HG03095 (cell line): ENCODE measurements around the gene OSBPL7.

Experiments used
- ATAC-seq: cut with Tn5 transposase; IDR thresholded peaks from one replicate; pipeline ENCODE4 v1.9.1; 2021; ENCODE audit warnings: moderate library complexity; ENCODE audit not compliant: unreplicated experiment

The OSBPL7 gene

GRCh38 chr17:47847341-47848197 is 26.0 kb upstream of the OSBPL7 start:
- no peak for ATAC-seq

- ATAC-seq: no peak
Measured at GRCh38 chr17:47846716-47847340, 25.2 kb upstream of the OSBPL7 start.

GRCh38 chr17:47845716-47846075 is 24.1 kb upstream of the OSBPL7 start:
- ATAC-seq: no peak

GRCh38 chr17:47844814-47845715 is 23.5 kb upstream of the OSBPL7 start:
- ATAC-seq: no peak

- ATAC-seq: no peak
Measured at GRCh38 chr17:47844227-47844626, 22.6 kb upstream of the OSBPL7 start.

- ATAC-seq: no peak
Measured at GRCh38 chr17:47843391-47843730, 21.8 kb upstream of the OSBPL7 start.

- no peak for ATAC-seq
Measured at GRCh38 chr17:47841488-47842291, 20.1 kb upstream of the OSBPL7 start.

- peak; percentile 73 for ATAC-seq
Measured at GRCh38 chr17:47840742-47841487, 19.3 kb upstream of the OSBPL7 start, which contains the start of gene SCRN2. Gene SCRN2, minus strand, starts transcription at chr17:47841273. Its CDS starts 430 bp downstream, at chr17:47840843.

GRCh38 chr17:47840001-47840741 is 18.6 kb upstream of the OSBPL7 start:
- ATAC-seq: no peak

GRCh38 chr17:47839071-47839470 is 17.5 kb upstream of the OSBPL7 start:
- no peak for ATAC-seq

GRCh38 chr17:47838636-47839035 is 17.0 kb upstream of the OSBPL7 start:
- no peak for ATAC-seq

GRCh38 chr17:47837401-47838039 is 15.9 kb upstream of the OSBPL7 start:
- no peak for ATAC-seq

GRCh38 chr17:47836601-47837000 is 15.0 kb upstream of the OSBPL7 start:
- no peak for ATAC-seq

GRCh38 chr17:47834756-47835155 is 13.2 kb upstream of the OSBPL7 start:
- no peak for ATAC-seq

GRCh38 chr17:47831934-47832327 is 10.3 kb upstream of the OSBPL7 start:
- no peak for ATAC-seq

GRCh38 chr17:47831003-47831933 is 9.7 kb upstream of the OSBPL7 start, which contains the start of the genes LRRC46 and MRPL10:
Gene LRRC46, plus strand, starts transcription at chr17:47831670. Its CDS starts 320 bp downstream, at chr17:47831990.
Gene MRPL10, minus strand, starts transcription at chr17:47831541. Its CDS starts 30 bp downstream, at chr17:47831511.
- ATAC-seq: peak; percentile 82

- ATAC-seq: no peak
Measured at GRCh38 chr17:47830396-47831002, 8.9 kb upstream of the OSBPL7 start.
